ENCODE measurements around the gene TBX5. TPM values are rescaled to one million over a fixed set of nuclear protein-coding genes. Genes with fewer than 3 reads are reported as not detected.

Gene TBX5
- polyA plus RNA-seq, 1 of the 3 experiments (the other 2 are of a cell fraction), result not detected

DNA sequence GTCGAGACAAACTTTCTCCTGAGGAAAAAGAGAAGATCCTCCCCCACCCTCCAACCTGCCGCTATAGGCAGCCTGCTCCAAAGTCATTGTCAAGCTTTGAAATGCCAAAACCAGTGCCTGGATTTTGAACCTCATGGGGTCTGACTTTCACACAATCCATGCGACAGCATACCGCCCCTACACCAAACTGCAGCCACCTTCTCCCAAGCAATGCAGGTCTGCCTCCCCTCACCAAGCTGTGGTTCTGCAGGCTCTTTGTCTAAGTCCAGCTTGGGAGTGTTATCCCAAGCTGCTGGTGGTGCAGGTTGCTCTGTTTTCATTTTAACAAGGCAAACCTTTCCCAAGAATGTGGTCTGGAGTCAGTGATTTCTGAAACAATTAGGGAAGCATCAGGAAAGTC, 12.4 kb downstream of the TBX5 start (continued):
- TF ChIP-seq, protein P1, sequence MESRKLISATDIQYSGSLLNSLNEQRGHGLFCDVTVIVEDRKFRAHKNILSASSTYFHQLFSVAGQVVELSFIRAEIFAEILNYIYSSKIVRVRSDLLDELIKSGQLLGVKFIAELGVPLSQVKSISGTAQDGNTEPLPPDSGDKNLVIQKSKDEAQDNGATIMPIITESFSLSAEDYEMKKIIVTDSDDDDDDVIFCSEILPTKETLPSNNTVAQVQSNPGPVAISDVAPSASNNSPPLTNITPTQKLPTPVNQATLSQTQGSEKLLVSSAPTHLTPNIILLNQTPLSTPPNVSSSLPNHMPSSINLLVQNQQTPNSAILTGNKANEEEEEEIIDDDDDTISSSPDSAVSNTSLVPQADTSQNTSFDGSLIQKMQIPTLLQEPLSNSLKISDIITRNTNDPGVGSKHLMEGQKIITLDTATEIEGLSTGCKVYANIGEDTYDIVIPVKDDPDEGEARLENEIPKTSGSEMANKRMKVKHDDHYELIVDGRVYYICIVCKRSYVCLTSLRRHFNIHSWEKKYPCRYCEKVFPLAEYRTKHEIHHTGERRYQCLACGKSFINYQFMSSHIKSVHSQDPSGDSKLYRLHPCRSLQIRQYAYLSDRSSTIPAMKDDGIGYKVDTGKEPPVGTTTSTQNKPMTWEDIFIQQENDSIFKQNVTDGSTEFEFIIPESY (IDR thresholded peaks at IDR 0.05; ENCODE audit: borderline replicate concordance, low read depth), result no peak
- TF ChIP-seq NRF1 (IDR thresholded peaks at IDR 0.05; ENCODE audit: low read depth, low read length), result no peak
- TF ChIP-seq, protein P2, sequence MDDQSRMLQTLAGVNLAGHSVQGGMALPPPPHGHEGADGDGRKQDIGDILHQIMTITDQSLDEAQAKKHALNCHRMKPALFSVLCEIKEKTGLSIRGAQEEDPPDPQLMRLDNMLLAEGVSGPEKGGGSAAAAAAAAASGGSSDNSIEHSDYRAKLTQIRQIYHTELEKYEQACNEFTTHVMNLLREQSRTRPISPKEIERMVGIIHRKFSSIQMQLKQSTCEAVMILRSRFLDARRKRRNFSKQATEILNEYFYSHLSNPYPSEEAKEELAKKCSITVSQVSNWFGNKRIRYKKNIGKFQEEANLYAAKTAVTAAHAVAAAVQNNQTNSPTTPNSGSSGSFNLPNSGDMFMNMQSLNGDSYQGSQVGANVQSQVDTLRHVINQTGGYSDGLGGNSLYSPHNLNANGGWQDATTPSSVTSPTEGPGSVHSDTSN (IDR thresholded peaks at IDR 0.05), result no peak
- no peak for TF ChIP-seq JUND (IDR thresholded peaks at IDR 0.05)
- TF ChIP-seq GABPA (IDR thresholded peaks at IDR 0.05; ENCODE audit: low read depth), result no peak
- TF ChIP-seq TAF1 (IDR thresholded peaks at IDR 0.05; ENCODE audit: borderline replicate concordance, low read depth, low read length), result no peak

DNA sequence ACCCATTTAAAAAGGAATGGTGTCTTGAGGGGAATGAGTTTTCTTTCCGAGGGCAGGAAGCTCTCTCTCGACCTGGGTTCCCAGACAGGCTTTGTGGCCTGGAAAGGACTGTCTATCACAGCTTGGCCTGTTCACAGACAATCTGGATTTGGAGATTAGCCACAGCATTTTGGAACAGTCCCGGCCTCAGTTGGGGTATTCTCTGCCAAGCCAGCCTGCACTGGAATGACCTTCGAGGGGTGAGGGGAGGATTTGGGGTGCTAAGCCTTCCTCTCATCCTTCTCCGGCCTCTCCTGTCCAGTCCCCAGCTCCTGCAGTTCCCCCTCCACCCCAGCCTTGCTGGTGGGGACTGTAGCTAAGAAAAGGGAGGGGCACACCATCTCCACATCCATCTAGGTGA, 13.0 kb downstream of the TBX5 start:
- H3K4me2 ChIP-seq, result no peak overlapping the region
- ChIA-PET POLR2A (no interaction called here), CTCF (no interaction called here)
- no peaks in the 10 kb centered on the region for H3K79me2 ChIP-seq (ENCODE audit: insufficient read depth)
- H3K4me3 ChIP-seq (ENCODE audit: low read depth in 2 of 2, low read length in 1 of 2), result no peak overlapping the region
- TF ChIP-seq, protein P3, sequence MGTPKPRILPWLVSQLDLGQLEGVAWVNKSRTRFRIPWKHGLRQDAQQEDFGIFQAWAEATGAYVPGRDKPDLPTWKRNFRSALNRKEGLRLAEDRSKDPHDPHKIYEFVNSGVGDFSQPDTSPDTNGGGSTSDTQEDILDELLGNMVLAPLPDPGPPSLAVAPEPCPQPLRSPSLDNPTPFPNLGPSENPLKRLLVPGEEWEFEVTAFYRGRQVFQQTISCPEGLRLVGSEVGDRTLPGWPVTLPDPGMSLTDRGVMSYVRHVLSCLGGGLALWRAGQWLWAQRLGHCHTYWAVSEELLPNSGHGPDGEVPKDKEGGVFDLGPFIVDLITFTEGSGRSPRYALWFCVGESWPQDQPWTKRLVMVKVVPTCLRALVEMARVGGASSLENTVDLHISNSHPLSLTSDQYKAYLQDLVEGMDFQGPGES (IDR thresholded peaks at IDR 0.05; ENCODE audit: low read depth, low read length), result no peak
- TF ChIP-seq, protein P2 (IDR thresholded peaks at IDR 0.05), result no peak
- no peak for TF ChIP-seq YY1 (IDR thresholded peaks at IDR 0.05; ENCODE audit: low read depth)
- no peak for TF ChIP-seq NRF1 (IDR thresholded peaks at IDR 0.05; ENCODE audit: low read depth, low read length)
- no peak for TF ChIP-seq RCOR1 (IDR thresholded peaks at IDR 0.05; ENCODE audit: low read length)
- no peak for TF ChIP-seq RXRA (IDR thresholded peaks at IDR 0.05; ENCODE audit: borderline replicate concordance, low read depth)
- no peak for TF ChIP-seq POLR2AphosphoS5 (IDR thresholded peaks at IDR 0.05; ENCODE audit: low read depth, low read length)
- no peak for TF ChIP-seq EZH2phosphoT487 (IDR thresholded peaks at IDR 0.05; ENCODE audit: borderline replicate concordance, low read depth)
- no peak for TF ChIP-seq RFX5 (IDR thresholded peaks at IDR 0.05; ENCODE audit: low read length)
- TF ChIP-seq SIN3A (IDR thresholded peaks at IDR 0.05; ENCODE audit: borderline replicate concordance, low read depth, low read length), result no peak
- TF ChIP-seq, protein P1 (IDR thresholded peaks at IDR 0.05; ENCODE audit: borderline replicate concordance, low read depth), result no peak
- no peak for TF ChIP-seq TCF12 (IDR thresholded peaks at IDR 0.05)
- peaks cover 56% of the 10 kb centered on the region for H3K27me3 ChIP-seq (ENCODE audit: insufficient read depth)
- H3K27ac ChIP-seq (ENCODE audit: low read depth in 2 of 2, low read length in 1 of 2), result no peak overlapping the region
- no peak overlapping the region for H2AFZ ChIP-seq (ENCODE audit: low read depth)
- no peaks in the 10 kb centered on the region for H3K36me3 ChIP-seq (replicated peaks in 1 of 2; ENCODE audit: control insufficient read depth in 1 of 2, insufficient read depth in 2 of 2, low read length in 1 of 2)
- no peaks in the 10 kb centered on the region for H4K20me1 ChIP-seq (ENCODE audit: insufficient read depth)
- DNase-seq, result no peak
- no peaks in the 10 kb centered on the region for H3K4me1 ChIP-seq (ENCODE audit: control insufficient read depth in 1 of 2, insufficient read depth in 2 of 2, low read depth in 1 of 2, low read length in 1 of 2)
- no peaks in the 10 kb centered on the region for H3F3A ChIP-seq (replicated peaks; ENCODE audit: insufficient read depth)
- H3K9me3 ChIP-seq, result no peaks in the 10 kb centered on the region
- H3K9me2 ChIP-seq, result no peaks in the 10 kb centered on the region
- WGBS (ENCODE audit: low lambda C conversion rate), result 10% methylated on average over 5 of the region's 5 CpGs
- no peak overlapping the region for H3K9ac ChIP-seq

Data from SK-N-SH (cell line).